GM19025 (cell line): ENCODE data around the gene NIT1.

ENCODE experiments used
- ATAC-seq: cut with Tn5 transposase; IDR thresholded peaks from one replicate; pipeline ENCODE4 v1.9.1; 2021; ENCODE audit warnings: mild to moderate bottlenecking, low read depth, moderate library complexity; ENCODE audit not compliant: unreplicated experiment

Gene NIT1

DNA sequence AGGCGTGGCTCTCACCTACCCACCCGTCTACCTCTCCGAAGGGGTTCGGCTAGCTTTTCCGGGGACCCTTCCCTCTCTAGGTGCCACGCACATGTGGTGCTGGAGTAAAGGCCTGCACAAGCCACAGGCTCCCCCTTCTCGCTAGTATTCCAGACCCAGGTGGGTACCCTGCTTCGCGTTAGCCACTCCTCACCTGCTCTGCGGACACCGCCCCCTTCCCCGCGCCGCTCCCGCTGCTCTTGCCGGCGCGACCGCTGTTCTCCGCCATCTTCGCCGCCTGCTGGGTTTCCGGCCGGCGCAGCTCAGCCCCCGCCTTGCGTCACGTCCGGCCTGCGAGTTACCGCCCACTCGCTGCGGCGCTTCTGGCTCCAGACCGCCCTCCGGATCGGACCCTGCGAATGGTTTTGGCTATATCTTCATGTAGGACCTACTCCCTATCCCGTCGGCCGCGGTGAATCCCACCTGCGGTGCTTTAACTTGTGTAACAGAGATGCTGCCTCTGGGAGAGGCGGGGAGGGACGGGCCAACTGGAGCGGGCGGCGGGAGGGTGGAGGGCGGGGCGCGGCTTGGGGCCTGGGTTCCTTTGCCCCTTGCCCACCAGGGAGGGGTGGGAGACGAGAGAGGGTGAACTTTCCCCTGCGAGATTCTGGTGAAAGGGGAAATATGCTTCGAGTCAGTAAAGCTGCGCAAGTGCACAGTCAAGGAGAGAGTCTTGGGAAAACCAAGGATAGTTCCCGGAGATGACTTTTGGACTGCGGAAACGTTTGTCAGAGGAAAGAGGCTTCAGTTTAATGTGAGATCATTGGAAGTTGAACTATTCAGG, at the start of gene NIT1, which contains the start of gene PFDN2:
TSS of gene NIT1 (plus strand) at position 347 of the 823 bp plus-strand sequence. CDS start at position 419, 72 bp downstream.
TSS of gene PFDN2 (minus strand) at position 279 of the 823 bp plus-strand sequence. CDS start at position 268, 11 bp downstream.
- ATAC-seq: peak; percentile 86

- peak; percentile 53 for ATAC-seq
Observed at GRCh38 chr1:161068306-161069234, 49.3 kb upstream of the NIT1 start.

DNA sequence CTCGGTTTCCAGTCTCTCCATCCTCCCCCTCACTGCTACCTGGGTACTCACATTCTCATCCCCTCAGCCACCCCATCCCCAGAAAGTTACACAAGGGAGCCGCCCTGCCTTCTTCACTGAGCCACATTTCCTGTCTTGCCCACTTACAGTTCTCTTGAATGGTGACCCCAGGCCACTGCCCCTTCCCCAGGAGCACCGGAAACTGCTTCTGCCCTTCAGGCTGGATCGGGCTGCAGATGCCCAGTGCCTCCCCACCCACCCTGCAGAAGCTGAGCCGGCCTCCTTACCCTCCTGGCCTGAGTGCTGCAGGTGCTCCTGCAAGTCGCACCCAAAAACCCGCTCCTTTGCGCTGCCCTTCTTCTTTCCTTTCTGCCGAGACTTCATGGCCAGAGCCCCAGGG, 48.7 kb upstream of the NIT1 start:
- no peak for ATAC-seq

- peak; percentile 85 for ATAC-seq
Observed at GRCh38 chr1:161069731-161070270, 48.1 kb upstream of the NIT1 start, which contains the start of gene ARHGAP30. Gene ARHGAP30, minus strand, starts transcription at chr1:161069891. Its CDS starts 267 bp downstream, at chr1:161069624.

DNA sequence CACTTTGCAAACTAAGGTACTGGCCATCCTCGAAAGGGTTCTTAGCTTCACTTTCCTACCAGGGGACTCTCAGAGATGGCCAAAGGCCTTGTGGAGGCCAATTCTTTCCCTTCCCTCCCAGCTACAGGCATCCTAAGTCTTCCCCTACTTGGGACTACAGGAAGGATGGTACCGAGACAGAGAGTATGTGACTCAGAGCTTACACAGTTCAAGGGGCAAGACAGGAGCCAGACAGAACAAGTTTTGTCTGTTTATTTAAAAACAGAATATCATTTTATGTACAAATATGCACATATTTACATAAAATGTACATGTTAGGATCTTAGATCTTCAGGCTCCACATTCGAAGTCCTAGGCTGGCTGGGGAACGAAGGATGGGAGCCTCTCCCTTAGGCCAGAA, 47.1 kb upstream of the NIT1 start:
- ATAC-seq: no peak

- no peak for ATAC-seq
Observed at GRCh38 chr1:161071886-161072371, 46.0 kb upstream of the NIT1 start.

DNA sequence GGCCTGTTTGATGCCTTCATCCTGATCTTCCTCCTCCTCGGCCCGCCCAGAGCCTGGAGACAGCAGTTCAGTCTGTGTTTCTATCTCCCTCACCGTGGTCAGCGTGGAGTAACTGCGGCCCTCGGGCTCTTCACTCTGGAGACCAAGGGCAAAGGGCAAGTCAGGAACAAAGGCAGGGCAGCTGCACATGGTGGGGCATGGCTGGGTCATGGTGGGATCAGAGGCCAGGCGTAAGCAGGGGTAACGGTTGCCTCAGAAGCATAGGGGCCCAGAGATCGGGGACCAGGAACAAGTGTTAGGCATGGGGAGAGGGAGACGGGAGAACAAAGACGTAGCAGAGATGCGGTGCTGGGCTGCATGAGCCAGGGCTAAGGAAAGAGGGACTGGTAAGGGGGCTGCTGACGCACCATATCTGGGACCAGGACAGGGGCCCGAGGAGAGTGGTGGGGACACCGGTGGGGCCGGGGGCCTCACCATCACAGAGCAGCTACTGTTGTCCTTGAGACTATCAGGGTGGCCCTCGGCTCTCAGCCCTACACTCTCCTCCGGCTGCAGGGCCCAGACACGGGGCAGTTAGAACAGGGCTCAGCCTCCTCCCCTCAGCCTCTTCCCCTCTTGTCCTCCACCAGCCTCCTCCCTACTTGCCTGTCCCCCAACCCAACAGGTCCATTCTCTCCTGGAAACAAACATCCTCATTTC, 45.0 kb upstream of the NIT1 start:
- no peak for ATAC-seq

DNA sequence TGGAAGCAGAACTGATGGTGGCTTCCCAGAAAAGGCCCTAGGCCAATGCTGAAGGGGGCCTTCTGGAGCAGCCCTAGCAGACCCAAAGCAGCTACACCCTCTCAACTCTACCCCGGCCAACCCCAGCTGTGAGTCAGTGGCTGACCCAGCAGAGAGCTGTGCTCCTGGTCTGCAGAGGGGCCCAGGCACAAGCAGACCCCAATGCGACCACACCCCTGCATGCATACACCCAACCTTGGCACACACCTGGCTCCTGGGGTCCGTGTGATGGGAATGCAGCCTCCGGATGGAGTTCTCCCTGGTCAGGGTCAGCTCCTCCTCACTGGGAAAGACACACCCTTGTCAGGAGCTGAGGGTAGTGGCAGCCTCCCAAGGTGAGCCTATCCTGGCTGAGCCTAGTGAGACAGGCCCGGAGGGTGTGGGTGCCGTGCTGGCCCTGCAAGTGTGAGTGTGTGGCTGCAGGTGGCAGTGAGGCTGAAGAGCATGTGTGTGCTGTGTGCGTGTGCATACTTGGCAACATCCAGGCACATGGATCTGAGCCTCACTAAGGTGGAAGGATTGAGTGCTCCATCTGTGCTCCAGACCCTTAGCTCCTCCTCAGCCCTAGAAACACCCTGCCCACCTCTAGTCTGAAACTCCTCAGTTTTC, 44.3 kb upstream of the NIT1 start:
- ATAC-seq: no peak

- ATAC-seq: no peak
Observed at GRCh38 chr1:161074676-161075368, 43.1 kb upstream of the NIT1 start.

GRCh38 chr1:161076410-161076809, 41.5 kb upstream of the NIT1 start:
- no peak for ATAC-seq

DNA sequence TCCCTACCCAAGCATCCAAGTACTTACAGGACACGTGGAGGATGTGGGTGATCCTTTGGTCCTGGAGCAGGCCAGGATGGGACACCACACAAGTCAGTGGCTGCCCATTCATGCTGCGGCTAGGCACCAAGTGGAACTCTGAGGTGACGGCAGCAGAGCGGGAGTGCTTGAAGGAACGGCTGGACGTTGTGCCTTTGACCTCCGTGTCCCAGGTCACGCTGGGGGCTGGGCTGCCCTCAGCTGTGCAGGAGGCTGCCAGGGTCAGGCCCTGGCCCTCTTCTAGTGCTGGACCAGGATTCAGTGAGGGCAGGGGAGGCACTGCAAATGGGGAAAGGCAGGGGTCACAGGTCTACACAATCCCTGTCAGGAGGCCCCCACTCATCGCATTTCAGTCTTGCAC, 40.5 kb upstream of the NIT1 start:
- no peak for ATAC-seq

DNA sequence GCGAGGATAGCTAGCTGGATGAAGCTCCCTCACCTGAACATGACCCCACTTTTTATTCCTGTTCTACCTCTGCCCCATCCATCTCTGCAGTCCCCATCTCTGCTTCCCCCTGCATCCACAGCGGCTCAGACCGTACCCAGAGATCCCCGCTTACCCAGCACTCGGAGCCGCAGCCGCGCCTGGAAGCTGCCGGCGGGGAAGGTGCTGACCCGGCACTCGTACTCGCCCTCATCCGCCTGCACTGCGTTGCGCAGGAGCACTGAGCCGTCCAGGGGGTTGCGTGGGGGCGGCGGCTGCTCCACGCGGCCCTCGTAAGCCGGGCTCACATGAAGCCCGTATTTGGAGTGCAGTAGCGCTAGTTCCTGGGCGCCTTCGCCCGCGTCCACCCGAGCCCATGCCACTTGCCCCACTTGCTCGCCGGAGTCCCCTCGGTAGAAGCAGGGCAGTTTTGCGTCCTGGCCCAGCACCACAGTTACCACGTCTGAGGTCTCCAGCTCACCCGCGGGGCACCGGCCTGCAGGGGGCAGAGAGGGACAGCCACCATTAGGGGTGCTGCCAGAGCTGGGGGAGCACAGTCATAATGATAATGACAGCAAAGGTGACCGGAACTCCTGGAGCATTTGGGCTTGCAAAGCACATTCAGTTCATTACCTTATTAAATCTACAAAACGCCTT, 38.3 kb upstream of the NIT1 start:
- ATAC-seq: no peak

DNA sequence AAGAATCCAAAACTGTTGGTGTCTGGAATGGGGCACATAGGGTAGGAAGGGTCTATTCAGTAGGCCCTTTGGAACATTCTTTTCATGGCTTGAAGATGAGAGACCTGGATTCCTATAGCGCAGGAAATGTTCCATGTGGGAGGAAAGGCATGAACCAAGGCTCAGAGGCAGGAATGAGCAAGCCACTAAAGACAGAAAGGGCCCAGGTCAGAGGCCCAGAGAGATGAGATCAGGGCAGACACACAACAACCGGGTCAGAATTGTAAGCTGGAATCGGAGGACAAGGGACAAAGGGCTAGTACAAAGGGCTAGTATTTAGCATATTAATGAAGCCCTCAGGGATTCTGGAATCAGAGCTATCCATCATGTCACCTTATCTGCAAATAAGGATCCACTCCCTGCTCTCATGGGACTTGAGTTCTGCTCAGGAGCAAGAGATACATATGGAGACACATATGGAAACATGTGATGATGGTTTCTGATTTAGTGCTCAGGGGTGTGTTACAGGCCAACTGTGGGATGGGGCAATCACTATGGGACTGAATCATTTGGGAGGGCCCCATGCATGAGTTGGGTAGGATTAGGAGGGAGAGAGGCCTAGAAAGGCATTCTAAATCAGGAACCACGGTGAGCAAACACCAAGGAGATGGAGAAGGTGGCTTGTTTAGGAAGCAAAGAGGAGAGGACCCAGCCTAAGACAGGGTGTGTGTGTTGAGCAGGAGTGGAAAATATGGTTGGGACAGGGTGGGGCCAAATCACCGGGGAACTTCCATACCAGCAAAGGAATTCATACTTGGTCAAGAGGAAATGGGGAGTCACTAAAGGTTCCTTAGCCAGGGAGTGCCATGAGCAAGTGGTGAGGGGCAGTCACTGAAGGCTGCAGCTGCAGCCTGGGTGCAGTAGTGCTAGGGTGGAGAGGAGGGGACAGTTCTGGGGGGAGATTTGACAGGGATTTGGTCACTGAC, 37.2 kb upstream of the NIT1 start:
- no peak for ATAC-seq

DNA sequence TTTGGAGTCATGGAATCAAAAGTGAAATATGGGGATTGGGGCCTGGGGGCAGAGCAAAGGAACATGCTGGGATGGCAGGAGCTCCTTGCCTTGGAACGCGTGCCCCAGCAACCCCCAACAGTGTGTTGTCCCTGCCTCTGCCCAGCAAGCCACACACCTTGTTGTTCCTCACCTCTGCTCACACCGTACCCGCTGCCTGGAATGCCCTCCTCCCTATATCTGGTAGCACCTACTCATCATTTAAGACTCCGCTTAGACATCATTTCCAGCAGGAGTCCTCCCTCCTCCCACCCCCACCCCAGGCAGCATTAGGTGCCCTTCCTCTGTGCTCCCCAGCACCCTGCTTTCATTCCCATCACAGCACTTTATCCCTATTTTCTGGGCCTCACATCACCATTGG, 36.4 kb upstream of the NIT1 start:
- ATAC-seq: no peak

GRCh38 chr1:161082483-161082882, 35.4 kb upstream of the NIT1 start:
- no peak for ATAC-seq

- no peak for ATAC-seq
Observed at GRCh38 chr1:161082996-161083747, 34.7 kb upstream of the NIT1 start.
